Measurements from ENCODE around the gene CALM1. TPM values are rescaled to one million over a fixed set of nuclear protein-coding genes. Genes with fewer than 3 reads are reported as not detected.

CALM1 gene
- total RNA-seq, 1 donor from 2014 or later = 713 TPM

DNA sequence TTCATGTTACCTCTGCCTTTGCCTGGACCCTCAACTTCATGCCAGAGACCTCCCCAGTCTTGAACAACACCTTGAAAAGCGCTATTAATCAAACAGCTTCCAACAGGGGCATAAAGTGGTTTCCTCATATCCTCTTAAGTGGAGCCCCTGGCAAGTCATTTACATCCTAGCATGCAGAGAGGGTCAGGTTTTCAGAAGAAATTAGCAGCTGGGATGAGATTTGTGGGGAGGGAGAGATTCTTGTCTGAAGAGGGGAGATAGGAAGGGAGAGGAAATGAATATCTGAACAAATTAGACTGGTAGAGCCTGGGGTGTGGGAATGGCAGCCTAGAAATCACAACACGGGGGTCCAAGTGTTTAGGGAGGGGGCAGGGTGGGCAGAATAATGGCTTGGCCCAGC is 45.6 kb downstream of the CALM1 start:
- DNase-seq (ENCODE audit: low spot score) = no peak

- no peak for DNase-seq (ENCODE audit: low spot score)
Measured at GRCh38 chr14:90443161-90444076, 46.6 kb downstream of the CALM1 start.

- peak; percentile 24 for DNase-seq (ENCODE audit: low spot score)
Measured at GRCh38 chr14:90444077-90444696, 47.4 kb downstream of the CALM1 start.

DNA sequence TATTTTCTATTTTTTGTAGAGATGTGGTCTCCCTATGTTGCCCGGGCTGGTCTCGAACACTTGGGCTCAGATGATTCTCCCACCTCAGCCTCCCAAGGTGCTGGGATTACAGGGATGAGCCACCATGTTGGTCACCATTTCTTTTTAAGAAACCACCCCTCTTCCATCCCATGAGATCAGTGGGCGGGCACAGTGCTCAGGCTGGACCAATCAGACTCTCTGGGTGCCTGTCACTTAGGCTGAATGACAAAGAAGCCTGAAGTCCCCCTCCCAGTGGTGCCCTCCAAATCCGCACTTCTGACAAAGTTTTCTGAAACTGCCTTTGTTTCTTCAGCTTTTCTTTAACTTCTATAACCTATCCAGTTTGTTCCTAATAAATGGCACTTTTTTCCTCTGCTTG is 48.2 kb downstream of the CALM1 start:
- DNase-seq (ENCODE audit: low spot score) = no peak

- no peak for DNase-seq (ENCODE audit: low spot score)
Measured at GRCh38 chr14:90446405-90446804, 49.6 kb downstream of the CALM1 start.

DNA sequence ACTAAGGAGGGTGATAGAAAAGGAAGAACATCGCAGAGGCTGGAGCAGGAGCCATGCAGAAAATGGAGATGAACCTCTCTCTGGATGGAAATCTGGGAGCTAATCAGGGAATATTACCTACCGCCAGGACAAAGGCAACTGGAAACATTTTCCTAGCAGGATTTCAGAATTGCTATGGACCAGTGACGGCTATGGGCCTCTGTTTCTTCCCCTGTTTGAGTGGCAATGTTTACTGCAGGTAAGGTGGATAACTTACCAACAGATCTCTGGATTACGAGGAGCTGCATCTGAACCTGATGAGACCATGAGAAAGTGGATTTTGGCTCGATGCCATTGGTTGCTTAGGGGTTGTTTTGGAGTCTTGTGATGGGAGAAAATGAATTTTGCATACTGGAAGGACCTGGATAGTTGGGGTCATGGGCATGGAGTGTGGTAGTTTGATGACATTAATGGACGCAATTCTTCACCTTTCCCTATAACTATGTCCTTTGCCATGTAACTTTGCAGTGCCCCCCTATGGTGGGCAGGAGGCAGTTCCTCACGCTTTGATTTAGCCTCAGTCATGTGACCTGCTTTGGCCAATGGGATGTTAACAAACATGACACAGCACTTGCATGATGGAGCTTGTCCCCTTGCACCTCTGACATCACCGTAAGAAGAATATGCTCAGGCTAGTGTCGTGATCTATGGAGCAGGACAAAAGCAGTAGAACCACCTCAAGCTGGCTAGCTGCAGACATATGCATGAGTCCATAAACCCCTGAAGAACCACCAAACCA is 51.1 kb downstream of the CALM1 start:
- no peak for DNase-seq (ENCODE audit: low spot score)

DNA sequence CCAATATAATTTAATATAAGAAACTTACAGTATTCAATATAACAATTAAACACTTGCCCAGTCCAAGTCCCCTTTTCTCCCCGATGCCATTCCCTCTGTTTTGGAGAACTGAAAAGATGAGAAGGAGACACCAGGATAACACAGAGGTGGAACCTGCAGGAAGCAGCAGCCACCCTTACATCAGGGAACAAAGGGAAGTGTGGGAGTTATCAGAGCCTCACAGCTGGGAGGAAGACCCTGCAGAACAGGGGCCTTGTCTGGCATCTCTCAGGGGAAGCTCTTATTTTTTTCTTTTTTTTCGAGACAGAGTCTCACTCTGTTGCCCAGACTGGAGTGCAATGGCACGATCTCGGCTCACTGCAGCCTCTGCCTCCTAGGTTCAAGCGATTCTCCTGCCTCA is 52.6 kb downstream of the CALM1 start:
- no peak for DNase-seq (ENCODE audit: low spot score)

- DNase-seq (ENCODE audit: low spot score) = no peak
Measured at GRCh38 chr14:90450151-90450550, 53.3 kb downstream of the CALM1 start.

DNA sequence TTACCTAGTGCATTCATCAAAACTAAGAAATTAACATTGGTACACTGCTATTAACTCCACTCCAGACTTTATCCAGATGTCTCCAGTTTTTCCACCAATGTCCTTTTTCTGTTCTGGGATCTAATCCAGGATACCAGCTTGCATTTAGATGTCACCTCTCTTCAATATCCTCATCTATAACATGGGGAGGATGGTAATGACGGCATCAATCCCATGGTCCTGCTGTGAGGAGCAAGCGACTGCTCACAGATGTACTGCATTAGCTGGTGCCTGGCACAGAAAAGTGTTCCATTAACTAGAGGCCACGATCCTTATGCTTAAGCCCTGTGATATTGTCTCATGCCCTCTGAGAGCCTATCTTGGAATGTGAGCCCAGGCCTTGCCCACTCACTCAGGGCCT is 53.8 kb downstream of the CALM1 start:
- DNase-seq (ENCODE audit: low spot score) = no peak

- no peak for DNase-seq (ENCODE audit: low spot score)
Measured at GRCh38 chr14:90451443-90451842, 54.6 kb downstream of the CALM1 start.

DNA sequence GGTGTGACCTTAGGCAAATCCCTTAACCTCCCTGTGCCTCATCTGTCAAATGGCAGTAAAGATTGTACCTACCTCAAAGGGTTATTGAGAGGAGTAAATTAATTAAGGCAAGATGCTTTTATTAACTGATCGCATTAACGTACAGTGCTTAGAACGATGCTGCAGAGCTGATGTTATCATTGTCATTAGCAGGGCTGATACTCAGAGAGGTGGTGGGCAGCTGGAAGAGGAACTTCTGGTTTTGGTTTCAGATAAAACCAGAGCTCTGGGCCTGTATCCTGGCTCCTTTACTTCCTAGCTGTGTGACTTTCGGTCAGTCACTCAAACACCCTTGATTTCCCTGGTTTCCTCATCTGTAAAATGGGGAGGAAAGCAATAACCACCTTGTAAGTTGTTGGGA is 55.1 kb downstream of the CALM1 start:
- DNase-seq (ENCODE audit: low spot score) = no peak

GRCh38 chr14:90452366-90452765 is 55.5 kb downstream of the CALM1 start:
- DNase-seq (ENCODE audit: low spot score) = no peak

- peak; percentile 24 for DNase-seq (ENCODE audit: low spot score)
Measured at GRCh38 chr14:90453401-90453951, 56.6 kb downstream of the CALM1 start.

DNA sequence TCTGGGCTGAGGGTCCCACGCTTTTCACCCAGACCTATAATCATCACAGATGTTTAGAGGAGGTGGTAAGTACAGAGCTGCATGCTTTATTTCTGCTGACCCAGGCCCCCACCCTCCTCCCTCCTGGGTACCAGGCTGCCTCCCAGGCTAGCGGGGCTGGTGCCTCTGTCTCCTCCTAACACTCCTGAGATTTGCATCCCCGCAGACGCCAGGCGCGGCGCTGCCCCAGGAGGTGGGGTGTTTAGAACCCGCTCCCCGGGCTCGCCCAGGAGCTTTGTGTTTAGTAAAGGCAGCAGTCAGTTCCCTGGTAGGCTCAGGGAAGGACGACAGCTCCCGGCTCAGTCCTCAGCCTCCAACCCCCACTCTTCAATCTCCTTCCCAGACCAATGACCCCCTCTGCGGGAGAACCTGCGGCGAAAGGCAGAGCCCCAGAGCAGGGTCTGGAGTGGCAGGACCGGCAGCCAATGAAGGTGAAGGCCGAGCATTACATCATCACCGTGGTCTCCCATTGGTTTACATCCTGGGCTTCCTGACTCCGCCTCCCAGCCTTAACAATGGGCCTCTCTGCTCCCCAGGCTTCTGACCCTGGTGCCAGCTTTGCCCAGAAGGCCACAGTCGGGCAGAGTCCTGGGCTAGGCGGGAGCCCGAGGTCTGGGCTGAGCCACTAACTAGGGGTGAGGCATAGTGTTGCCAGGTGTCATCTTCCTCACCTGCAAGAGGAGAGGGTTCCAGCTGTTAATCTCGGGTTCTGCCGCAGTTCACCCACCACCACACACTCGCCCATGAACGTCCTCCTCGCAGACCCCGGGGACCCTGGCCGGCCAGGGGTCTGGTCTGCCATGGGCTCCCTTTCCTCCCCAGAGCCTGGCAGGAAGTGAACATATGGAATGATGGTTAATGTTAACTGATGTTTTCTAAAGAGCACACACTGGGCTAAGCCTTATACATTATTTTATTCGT is 57.5 kb downstream of the CALM1 start:
- peak; percentile 92 for DNase-seq (ENCODE audit: low spot score)

- no peak for DNase-seq (ENCODE audit: low spot score)
Measured at GRCh38 chr14:90455100-90455571, 58.3 kb downstream of the CALM1 start.

- DNase-seq (ENCODE audit: low spot score) = no peak
Measured at GRCh38 chr14:90456551-90456950, 59.7 kb downstream of the CALM1 start.

DNA sequence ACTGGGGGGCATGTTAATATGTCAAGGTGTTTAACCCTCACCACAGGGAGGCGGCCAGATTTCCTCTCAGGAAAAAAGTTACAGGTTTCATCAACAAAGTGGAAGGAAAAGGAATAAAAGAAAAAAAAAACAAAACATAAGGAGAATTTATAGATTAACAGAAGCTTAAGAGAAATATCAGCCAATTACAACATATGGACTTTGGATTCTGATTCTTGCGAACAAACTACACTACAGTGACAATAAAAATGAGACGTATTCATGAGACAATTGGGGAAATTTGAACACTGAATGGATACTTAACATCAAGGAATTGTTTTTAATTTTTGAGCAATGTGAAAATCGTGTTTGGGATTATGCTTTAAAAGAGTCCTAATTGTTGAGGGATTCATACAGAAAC is 60.4 kb downstream of the CALM1 start:
- no peak for DNase-seq (ENCODE audit: low spot score)

Data from mucosa of gallbladder (tissue), 1 donor.